SIG-M5 (cell line): Measurements from ENCODE around the gene PHC2.

ENCODE experiments used
- DNase-seq: peaks from one replicate; lab custom pipeline; 2025; lab: John Stamatoyannopoulos, UW

The PHC2 gene

GRCh38 chr1:33430692-33431593, at the start of gene PHC2:
PHC2 (minus strand) TSS chr1:33431095; CDS start chr1:33375539, 55,556 bp downstream.
- DNase-seq, result peak; percentile 31

GRCh38 chr1:33477451-33477850, 46.6 kb upstream of the PHC2 start:
- no peak for DNase-seq

- no peak for DNase-seq
Observed at GRCh38 chr1:33473900-33474299, 43.0 kb upstream of the PHC2 start.

DNA sequence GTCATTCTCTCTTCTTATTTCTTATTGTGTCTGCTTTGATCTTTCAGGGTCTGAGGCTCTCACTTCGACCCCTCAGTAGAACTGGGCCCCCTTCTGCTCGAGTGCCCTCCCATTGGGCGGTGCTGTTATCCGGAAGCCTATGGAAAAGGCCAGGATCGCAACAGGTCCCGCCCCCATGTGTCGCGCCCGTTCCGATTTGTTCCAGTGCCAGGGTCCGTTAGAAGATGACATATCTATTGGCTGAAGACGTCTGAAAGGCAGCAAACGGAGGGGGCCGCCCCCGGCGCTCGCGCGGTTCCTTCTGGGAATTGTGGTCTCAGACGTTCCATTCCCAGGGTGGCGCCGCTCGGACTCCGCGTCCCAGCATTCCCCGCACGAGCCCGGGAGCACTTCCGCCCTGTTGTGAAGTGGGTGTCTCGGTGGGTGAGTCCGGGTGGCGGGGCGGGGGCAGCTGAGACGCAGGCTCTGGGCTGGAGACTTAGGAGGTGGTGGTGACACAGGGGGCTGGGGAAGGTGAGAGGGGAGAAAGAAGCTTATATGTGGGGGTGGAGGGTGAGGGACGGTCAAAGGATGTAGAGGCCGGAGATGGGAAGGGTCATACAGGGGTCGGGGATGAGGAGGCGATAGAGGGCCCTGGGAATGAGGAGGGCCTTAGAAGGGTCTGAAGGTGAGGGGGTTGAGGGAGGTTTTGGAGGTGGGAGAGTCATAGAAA, 41.5 kb upstream of the PHC2 start, which contains the start of gene ZSCAN20:
Gene ZSCAN20 (plus strand): TSS at position 377 of the 712 bp plus-strand sequence. CDS start 6,644 bp downstream, outside the sequence.
- DNase-seq, result peak; percentile 85

DNA sequence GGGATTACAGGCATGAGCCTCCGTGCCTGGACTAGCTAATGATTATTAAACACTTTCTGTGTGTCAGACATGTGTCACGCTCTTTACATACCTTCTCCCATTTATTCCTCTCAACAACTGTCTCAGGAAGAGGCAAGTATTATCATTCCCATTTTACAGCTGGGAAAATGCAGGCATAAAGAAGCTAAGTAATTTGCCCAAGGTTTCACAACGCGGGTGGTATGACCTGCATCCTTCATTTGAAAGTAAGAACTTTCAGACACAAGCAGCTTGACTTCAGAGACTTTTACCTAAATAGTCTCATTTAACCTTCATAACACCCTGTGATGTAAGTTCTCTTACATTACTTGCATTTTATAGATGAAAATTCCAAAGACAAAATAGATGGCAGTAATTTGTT, 40.5 kb upstream of the PHC2 start:
- no peak for DNase-seq

GRCh38 chr1:33470495-33471012, 39.7 kb upstream of the PHC2 start:
- DNase-seq, result no peak

DNA sequence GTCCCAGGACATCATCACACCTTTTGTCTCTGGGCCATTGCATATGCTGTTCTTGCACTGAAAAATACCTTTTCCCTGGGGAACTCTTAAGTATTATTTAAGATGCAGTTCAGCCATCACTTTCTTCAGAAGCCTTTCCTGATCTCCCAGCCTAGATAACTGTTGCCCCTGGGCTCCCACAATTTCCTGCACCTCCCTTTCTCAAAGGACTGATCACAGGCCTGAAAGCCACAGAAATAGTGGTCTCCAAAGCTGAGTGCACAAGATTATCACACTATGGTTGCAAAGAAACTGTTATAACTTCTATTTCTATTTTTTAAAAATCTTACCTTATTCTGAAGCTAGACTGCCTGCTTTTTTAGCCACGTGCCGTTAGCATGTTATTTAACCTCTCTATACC, 38.8 kb upstream of the PHC2 start:
- DNase-seq, result no peak

DNA sequence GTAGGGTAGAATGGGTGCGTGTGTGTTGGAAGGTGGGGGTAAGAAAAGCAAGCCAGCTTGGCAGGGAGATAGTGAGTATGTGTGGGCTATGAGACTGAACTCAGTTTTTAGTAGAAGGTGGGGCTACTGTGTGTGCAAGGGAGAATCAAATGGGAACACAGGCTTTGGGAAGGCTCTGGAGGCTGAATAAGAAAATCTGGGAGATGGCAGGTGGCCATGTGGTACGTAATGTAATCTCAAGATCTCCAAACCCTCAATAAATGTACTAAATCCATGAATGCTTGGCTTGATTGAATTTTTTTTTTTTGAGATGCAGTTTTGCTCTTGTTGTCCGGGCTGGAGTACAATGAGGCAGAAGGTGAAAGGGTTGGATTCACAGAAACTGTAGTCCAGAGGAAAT, 38.1 kb upstream of the PHC2 start:
- DNase-seq, result no peak

DNA sequence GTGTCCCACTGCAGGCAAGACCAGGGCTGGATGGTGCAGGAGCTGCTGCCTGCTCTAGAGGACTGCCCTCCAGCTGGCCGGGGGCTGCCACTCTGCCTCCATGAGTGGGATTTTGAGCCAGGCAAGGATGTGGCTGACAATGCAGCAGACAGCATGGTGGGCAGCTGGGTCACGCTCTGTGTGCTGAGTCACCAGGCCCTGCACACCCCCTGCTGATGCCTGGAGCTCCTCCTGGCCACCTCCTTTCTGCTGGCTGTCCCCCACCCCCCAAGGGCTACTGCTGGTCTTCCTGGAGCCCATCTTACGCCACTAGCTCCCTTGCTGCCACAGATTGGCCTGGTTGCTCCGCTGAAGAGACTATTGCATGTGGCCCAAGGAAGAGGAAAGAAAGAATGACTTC, 37.6 kb upstream of the PHC2 start:
- no peak for DNase-seq

DNA sequence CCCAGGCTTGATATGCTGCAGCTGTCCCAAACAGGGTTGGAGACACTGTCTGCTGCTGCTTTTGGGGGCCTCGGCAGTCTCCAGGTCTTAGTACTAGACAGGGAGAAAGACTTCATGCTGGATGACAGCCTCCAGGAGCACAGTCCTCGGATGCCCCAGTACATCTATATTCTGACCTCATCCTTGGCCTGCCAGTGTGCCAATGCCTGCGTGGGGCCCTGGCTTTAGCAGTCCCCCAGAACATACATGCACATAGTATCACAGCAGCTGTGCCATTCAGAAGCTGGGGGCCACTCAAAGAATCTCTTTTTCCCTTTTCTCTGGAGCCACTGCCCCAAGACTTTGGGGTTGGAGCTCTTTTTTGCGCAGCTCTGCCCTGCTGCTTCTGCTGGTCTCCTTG, 37.1 kb upstream of the PHC2 start:
- DNase-seq, result no peak

DNA sequence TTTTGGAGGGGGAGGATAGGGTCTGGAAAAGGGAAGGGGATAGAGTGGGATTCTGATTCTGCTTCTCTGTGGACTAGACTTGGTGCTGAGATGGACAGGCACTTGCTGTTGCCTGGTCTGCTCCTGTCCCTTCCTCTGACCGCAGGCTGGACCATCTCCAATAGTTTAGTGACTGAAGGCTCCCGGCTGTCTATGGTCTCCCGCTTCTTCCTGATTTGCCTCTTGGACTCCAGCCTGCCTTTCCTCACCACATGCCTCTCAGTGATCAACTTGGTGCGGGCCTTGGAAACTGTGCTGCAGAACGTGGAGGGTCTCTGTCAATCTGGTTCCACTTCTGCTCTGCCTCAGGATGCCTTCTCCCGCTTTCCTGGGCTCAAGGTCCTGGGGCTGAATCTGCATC, 35.3 kb upstream of the PHC2 start:
- DNase-seq, result no peak

- DNase-seq, result no peak
Observed at GRCh38 chr1:33465316-33465715, 34.4 kb upstream of the PHC2 start.

- no peak for DNase-seq
Observed at GRCh38 chr1:33464552-33464951, 33.7 kb upstream of the PHC2 start.

GRCh38 chr1:33462405-33463164, 31.7 kb upstream of the PHC2 start:
- DNase-seq, result no peak

DNA sequence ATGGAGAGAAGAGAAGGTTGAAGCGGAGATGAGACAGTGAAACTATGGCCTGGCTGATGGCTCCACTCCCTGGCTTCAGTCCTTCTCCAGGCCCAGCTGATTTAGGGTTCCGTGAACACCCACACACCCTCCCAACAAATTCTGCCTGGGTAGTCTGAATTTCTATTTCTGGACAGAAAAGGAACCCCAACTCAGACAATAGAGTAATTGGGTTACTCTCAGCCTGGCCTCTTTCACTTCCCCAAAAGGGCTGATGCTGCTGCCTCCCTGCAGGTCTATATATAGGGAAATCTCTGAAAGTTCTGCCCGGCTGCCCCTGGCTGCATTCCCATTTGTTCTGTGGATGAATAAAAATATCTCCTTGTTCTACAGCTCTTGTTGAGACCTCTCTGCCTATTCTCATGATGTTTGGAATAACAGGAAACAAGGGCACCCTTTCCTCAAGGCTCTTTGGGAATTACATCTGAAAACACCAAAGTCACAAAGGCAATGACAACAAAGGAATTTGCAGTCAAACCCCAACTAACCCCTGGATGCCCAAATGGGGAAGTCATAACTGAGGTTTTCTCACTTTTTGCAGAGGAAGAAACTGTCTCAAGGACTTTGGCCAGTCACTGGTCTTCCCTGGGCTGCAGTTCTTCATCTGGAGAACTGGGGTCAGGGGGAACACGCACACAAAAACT, 30.2 kb upstream of the PHC2 start:
- DNase-seq, result peak; percentile 21

DNA sequence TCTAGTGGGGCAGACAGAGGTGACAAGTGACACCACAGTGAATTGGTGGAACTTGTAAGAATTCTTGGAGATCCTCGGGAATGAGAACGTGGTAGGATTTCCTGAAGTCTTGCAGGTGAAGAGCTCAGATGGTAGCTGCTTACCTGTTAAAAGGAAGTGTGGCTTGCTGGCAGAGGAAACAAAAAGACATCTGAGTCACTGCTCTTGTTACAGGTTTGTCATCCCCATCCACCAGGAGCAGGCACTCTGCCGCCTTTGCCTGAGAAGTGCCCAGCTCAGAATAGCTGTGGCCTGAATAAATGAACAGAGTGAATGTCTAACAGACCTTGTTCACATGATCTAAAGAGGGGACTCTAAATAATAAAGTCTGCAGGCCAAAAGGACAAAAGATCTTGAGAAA, 29.2 kb upstream of the PHC2 start:
- DNase-seq, result no peak

DNA sequence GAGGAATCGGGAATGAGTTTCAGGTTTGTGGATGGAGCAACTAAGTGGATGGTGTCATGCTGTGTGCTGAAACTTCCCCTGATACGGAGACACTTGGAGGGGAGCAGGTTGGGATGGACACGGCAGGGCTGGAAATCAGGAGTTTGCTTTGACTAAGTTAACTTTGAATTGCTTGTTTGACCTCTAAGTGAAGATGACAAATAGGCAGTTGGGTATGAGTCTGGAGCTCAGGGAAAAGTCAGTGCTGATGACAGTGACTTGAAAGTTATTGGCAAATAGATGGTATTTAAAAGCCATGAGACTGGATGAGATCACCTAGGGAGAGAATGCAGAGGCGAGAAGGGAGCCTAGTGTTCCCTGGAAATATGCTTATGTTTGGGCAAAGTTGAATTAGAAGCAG, 28.8 kb upstream of the PHC2 start:
- no peak for DNase-seq

GRCh38 chr1:33456502-33456886, 25.6 kb upstream of the PHC2 start:
- DNase-seq, result no peak

- no peak for DNase-seq
Observed at GRCh38 chr1:33455539-33456501, 24.9 kb upstream of the PHC2 start.

DNA sequence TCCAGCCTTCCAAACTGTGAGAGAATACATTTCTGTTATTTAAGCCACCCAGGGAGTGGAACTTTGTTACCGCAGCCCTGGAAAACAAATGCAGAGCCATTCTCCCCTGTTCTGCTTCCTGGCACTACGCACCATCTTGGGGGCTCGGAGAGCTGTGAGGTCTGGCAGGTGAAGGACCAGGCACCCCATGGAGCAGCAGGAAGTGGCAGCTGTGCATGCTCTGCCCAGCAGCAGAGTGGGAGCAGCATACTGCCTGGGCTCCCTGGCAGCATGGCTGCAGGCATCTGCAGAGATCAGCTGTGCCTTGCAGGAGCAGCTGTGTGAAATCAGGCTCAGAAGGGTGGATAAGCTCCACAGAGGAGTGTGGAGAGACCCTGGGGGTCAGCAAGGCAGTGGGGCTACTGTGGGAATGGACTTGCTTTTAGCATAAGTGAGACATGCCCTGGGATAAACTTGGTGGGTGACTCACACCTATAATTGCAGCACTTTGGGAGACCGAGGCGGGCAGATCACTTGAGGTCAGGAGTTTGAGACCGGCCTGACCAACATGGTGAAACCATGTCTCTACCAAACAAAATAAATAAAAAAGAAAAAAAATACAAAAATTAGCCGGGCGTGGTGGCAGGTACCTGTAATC, 23.9 kb upstream of the PHC2 start:
- DNase-seq, result no peak
